IPS-NIHi11 (cell line): ENCODE data around the gene METTL16.

Experiments
- DNase-seq: peaks from one replicate; pipeline ENCODE4 v3.0.0; 2012; ENCODE audit warnings: mixed read lengths, low spot score

The METTL16 gene

DNA sequence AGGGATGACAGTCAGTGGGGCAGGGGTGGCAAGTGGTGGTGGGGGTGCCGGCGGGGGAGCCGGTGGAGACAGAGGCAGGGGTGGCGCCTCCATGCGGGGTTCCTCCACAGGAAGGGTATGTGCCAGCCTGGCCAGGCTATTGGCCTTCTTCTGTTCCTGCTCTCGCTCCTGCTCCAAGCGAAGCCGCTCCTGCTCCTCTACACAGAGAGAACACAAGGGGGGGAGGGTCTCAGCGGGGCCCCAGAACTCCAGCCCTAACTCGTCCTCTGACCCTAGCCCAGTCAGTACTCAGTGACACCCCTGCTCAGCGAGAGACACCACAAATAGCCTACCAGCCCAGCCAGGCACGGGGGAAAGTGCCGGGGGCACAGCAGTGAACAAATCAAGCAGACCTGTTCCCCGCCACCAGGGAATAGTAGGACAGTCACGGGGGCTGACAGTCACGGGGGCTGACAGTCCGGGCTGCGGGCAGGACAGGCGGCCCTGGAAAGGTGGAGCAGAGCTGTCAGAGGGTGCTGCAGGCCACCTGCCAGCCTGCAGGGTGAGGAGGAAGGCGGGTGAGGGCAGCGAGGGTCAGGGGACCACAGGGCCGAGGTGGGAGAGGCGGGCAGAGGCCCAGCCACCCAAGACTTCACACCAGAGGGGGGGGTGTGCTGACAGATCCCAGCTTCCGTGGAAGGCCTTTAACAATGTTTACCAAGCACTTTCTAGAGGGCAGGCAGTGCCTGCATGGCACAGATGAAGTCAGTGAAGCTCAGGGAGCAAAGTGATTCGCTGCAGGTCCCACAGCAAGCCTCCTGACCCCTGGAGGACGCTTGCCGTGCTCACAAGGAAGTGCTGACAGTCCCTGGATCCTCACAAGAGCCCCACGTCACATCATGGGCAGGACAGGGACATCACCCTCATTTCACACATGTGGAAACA lies 116.2 kb downstream of the METTL16 start:
- no peak for DNase-seq

DNA sequence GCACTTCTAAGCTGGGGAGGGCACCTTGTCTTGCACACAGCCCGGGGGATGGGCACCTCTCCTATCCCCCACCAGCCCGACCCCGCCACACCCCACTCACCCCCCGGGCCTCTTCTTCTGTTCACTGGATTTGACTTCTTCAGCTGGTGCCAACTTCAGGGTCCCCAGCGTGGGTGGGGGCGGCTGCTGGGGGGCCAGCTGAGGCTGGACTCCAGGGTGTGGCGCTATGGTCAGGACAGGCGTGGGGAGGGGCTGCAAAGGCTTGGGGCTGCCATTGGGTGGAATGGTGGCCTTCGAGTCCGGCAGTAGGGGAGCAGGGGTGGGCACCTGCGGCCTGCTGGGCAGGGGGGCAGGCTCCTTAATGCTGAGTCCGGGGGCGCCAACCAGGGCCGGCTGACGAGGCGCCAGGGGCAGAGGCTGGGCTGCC lies 116.9 kb downstream of the METTL16 start:
- no peak for DNase-seq

DNA sequence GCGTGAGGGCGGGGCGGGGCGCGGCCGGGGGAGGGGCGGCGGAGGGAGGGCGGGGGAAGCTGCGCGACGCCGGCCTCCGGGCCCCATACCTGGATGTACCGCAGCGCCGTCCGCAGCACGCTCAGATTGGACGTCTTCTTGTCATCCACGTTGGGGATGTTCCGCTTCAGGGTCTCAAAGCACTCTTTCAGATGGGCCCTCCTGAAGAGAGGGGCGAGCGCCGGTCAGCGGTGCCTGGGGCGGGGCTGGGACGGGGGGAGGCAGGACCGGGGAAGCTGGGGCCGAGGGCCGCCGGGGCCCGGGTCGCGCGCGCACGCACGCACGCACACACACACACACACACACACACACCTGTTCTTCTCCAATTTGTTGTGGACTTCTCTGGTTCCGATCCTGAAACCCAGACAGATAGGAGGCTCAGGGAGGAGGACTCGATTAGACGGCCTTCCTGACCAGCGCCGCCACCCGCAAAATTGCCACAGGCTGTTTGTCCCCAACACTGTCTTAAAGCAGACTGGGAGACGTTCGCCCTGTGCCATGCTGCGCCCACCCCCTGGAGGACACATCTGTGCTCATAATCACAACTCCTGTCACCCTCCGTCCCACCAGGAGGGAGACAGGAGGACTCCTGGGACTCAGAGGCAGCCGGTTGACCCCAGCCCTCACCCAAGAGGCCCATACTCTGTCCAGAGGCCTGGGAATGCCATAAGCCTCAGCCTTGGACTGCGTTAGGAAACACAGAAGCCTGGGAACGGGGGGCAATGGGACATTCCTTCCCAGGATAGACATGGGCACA lies 117.5 kb downstream of the METTL16 start:
- no peak for DNase-seq

DNA sequence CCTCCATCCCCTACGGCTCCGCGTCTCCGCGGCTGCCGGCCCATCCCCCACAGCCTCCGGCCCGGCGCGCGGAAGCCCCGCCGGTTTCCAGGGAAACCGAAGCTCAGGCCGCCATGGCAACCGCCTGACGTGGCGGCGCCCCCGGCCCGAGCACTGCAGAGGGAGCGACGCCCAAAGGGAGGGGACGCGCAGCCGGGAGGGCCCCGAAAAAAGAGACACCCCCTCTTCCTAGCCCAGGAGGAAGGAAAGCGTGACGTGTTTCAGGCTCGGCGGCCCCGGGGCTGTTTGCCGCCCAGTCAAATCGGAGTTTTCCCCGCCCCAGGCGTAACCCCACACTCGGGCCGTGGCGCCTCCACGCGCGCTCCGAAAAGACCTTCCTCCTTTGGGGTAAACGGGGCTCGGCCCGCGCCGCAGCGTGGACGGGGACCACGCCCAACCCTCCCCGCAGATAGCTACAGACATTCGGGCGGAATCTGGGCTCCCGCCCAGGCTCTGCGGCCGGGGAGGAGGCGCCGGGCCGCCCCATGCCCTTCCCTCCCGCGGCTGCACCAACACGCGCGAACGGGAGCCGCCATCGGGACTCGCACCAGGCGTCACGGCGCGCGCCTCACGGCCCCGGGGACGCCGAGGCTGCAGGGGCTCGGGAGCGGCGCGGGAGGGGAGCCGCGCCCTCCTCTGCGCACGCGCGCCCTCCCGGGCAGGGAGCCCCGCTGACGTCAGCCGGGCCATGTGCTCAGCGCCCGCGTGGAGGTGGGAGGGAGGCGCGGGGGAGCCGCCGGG lies 118.3 kb downstream of the METTL16 start:
- DNase-seq = peak; percentile 79

DNA sequence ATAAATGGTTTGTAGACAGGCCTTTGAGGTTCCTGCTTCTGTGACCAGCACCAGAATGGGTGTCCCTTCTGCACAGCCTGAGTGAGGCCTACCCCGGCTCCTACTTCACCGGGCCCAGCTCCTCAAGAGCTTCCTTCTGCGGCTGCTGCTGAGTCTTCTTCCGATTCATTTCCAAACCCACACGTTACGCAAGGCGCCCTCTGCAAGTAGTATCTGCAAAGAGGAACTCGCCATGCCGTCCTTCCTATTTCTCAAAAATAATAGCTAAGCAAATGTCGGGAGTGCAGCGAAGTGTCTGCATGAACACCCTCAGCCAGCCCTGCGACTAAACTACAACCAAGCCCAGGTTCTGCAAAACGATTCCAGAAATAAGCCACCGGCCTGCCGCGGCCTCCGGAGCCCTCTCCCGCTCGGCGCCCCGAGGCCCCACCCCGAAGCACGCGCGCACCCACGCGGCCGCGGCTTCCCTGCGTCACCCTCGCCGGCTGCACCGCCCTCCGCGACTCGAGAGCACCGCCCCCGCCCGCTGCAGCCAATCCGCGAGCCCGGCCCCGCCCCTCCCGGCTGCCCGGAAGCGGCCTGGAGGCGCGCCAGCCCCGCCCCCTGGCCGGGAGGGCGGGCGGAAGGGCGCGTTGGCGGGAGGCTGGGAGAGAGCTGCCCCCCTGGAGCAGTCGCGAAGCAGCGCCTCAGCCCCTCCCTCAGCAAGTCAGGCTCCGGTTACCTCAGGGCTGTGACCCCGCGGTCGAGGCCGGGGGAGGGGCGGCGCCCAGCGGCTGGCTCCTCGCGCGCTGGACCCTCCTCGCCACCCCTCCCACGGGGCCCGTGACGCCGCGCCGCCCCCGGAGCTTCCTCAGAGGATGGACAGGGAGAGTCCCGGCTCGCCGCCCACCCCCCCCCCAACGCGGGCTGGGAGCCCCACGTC lies 119.2 kb downstream of the METTL16 start:
- DNase-seq = peak; percentile 95

DNA sequence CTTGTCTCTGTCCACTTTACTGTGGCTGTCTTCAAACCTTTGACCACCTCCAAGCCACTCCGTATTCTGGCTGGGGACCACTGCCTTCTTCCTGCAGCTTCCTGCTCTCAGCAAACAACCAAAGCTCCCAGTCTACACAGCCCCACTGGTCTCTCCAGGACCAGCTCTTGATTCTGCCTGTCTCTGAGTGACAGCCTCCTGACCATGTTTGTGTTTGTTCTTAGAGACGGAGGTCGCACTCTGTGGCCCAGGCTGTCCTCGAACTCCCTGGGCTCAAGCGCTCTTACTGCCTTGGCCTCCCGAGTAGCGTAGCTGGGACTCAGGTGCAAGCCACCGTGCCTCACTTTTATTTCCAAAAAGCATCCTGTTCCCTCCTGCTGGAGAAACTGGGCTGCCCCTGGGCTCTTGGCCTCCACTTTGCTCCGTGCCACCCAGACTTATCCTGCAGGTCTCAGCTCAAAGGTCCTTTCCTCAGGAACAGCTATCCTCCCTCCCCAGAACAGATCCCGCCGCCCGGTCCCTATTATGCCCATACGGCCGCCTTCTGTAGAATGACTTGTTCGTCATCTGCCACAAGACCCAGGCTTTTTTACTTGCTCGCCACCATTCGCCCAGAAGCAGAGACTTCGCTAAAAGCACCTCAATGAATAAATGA lies 120.0 kb downstream of the METTL16 start:
- DNase-seq = no peak

DNA sequence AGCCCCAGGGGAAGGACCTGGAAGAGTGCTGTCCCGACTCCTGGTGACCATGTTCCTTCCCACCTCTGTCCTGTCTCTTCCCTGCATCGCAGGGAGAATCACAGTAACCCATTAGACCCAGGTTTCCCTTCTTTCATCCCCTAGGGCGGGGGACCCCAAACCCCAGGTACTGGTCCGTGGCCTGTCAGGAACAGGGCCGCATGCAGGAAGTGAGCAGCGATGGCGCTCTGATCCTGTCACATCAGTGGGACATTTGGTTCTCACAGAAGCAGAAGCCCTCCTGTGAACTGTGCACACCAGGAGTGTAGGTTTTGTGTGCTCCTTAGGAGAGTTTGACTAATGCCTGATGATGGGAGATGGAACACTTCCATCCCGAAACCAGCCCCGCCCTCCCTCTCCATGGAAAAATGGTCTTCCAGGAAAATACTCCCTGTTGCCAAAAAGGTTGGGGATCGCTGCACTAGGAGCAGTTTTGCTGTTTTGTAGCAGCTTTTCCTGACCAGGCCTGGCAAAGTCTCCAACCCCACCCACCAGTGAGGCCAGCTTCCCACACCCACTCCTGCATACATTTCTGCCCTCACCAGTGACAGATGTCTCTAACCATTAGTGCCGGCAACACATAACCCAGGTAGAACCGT lies 121.4 kb downstream of the METTL16 start:
- no peak for DNase-seq

DNA sequence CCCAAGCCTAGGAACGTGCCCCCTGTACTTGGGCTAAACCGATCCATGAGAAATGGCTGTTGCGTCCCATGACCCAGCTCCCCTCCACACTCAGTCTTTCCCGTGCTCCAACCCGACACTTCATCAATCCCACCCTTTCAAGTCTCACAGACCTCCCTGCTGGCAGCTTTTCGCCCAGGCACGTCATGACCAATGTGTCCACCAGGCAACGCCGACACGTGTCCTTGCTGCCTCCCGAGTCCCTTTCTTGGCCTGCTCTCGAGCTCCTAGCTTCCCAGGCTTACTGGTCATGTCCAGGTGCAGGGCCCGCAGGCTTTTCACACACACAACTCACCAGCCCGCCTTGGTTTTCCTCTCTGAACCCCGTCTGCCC lies 123.0 kb downstream of the METTL16 start:
- no peak for DNase-seq

DNA sequence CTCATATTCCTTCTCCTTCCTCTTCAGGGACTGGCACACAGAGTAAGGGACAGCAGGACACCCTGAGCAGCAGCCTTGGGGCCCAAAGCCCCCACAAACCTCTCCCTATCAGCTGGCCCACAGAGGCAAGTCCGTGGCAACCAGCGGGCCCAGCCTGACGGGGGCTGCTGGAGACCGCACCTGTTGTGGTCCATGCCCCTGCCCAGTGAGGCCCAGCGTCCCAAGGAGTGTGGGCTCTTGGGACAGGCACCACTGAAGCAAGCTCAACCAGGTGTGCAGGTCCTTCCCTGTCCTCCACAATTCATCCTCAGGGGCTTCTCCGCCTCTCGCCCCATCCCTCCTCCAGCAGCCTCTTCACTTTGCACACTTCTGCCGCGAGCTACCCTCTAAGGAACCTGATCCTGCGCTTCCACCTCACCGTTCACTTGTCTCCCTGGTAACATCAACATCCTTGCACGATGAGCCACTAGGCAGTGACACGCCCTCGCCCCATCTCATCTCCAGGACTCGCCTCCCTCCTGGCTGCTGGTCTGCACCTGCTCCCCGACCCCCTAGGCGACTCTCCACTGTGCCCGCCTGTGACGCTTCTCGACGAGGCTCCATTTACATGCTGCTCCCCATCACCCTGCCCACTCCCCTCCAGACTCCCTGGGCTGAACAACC lies 123.5 kb downstream of the METTL16 start:
- DNase-seq = no peak

DNA sequence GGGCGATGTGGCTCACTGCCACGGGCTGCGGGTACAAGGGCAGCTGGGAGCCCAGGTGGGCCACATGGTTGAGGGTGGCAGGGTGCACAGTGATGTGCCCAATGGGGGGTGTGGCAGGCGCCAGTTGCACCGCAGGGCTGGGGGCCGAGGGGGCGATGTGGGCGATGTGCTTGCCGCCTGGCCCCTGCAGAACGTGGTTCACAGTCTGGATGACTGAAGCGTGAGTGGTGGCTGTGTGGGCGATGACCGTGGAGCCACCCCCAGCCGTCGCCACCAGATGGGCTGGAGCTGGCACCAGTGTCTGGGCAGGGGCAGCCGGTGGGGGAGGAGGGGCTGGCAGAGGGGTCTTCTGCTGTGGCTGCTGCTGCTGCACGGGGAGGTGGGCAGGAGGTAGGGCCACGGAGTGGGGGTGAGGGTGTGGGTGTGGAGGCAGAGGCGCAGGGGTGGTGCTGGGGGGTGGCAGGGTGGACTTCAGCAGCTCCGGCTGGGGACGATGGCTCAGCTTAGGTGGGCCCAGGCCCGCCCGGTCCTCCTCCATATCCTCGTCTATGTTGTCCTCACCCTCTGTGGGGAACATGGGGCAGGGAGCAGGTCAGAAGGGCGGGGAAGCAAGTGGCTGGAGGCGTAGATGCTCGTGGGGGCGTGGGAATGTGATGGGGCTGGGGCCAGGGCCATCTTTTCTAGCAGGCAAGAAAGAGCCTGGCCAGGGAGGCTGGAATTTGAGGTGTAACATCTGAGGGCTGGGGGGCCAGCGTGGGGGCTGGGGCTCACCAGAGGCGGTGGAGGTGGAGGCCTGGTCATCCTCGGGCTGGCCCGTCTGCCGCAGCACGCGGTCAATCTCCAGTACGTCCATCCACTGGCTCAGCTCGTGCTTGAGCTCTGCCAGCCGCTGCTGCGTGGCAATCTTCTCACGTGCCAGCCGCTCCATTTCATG lies 124.3 kb downstream of the METTL16 start:
- no peak for DNase-seq

DNA sequence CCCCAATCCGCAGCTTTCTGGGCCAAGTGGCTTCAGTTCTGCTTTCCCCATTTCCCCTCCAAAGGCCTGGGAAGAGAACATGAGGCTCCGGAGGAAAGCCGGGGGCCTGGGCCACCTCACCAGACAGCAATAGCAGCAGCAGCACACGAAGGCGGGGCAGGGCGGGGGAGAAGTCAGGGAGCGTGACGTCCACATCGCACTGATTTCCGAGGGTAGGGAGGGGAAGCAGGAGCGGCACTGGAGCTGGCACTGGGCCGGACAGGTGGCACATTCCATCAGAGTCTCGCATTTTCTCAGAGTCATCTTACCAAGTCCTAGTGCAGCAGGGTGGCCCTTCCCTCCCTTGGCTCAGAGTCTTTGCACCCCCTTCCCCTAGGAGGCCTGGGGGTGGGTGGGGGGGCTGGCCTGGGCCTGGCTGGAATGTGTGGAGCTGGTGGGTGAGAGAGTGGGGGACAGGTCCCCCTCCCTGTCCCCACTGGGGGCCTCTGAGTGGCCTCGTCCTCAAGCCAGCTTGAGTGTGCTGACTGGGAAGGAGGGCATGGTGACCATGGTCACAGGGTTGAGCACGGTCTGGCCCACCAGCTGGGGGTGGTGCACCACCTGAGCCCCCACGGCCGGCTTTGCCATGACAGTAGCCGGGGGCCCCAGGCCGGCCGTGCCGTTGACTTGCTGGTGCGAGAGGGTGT lies 125.1 kb downstream of the METTL16 start:
- DNase-seq = no peak

DNA sequence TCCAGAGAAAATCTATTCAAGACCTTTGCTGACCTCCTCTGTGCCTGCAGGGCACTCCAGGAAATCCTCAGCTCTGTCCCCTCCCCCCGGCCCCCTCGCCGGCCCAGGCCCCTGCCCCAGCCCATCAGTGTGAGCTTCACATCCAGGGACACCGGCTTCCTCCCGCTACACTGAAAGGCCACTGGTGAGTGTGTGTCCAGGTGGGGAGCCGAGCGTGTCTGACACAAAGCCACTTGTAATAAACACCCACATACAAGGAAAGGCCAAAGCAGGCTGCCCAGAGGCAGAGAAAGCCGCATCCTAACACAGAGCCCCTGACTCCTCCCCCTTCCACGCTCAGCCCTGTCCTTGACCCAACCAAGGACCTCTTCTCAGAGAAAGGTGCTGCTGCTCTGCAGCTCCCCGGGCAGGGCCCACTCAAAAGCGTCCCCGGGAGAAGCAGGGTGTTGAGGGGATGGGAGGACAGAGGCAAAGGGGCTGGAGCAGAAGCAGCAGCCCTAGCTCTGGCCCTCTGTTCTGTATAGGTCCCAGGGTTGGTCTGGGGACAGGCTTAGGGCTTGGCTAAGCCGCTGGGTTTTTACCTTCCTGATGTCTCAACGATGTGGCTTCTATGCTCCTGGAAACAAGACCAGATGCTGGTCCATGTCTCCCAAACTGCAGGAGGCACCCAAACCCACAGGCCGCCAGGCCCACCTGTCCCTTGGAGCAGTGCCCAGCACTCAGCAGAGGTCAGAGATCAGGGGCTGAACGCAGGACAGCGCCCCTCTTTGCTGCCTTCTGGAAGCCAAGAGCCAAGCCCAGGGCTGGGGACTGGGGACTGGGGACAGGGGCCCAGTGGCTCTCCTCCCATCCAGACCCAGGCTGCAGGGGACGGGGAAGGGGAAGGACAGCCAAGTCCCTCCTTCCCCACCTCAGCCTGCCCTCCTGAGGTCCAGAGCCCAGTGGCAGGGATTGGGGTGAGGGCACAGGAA lies 126.2 kb downstream of the METTL16 start:
- DNase-seq = no peak

DNA sequence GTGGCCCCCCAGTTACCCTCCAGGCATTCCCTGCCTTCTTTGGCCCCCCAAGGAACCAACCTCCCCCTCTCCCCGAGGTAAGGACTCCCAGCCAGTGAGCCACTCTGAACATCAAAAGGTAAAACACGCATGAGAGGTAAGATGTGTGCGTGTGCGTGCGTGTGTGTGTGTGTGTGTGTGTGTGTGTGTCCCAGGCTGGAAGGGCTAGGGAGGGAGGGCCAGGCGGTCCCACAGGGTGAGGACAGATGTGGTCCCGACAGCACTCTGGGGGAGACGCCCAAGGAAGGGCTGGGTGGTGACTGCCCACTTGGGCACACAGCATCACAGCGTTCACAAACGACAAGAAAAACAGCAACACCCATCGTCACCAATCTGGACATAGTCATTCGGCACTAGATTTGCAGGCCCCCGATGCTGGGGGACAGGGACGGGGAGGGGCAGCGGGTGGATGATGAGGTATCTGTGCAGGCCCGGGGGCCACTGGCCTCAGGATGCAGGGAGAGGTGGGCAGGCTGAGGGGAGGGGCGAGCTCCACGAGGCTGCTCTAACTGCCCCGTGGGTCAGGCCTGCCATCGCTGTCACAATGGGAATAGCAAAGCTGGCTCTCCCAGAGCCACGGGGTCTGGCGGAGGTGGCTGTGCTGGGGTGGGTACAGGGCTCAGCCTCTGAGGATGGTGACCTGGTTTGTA lies 127.1 kb downstream of the METTL16 start:
- no peak for DNase-seq

DNA sequence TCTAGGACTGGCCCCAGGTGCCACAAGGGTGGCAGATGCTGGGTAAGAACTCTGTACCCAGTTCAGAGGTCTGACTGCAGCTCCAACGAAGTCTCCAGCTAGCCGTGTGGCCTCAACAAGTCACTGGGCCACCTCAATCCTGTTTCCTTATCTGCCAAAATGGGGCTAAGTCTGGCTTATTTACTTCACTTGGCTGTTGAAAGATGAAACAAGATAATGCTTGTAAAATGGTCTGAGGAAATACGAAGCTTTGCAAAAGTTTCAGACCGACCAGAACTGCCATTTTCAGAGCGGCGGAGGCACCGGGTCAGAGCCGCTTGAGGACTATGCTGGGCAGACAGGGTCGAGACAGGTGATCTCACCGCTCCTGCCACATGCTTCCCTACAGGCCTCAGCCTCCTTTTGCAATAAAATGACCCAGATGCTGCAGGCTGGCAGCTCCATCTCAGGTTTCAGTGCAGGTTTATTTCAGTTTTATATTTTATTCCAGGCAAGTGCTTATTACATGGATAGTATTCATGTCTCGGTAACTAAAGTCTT lies 128.0 kb downstream of the METTL16 start:
- no peak for DNase-seq

DNA sequence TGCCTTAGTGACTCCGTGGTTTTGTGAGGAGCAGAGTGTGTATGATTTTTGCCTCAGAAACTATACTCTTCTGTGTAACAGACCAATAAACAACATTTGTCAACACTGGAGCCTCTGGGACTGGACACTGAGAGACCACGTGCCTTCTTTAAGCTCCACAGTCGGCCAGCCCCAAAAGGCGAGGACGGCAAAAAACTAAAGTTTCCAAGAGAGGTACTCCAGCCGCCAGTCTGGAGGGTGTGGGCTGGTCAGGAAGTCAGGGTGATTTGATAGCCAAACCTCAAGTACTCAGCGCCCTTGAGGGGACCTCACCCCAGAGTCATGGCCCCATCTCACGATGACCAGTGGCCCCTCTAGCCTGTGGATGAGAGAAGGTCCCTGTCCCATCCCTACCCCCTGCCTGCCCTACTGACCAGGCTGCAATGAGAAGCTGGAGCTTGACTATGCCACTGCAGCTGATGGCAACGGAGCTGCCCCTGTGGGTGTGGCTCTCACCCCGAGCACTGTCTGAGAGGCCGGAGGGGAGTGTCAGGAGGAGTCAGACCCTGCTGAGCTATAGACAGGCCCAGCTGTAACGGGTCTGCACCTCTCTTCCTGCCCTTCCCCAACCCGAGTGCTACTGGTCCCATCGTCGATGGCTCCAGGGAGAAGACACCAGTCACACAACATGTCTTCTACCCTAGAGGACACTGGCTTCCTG lies 130.6 kb downstream of the METTL16 start:
- DNase-seq = no peak
